A549 (cell line): ENCODE measurements around the gene TUBGCP6. TPM values are rescaled to one million over a fixed set of nuclear protein-coding genes. Genes with fewer than 3 reads are reported as not detected.
"Not testable (repeated sequence)": the region's sequence is repeated elsewhere in the genome, so short reads cannot be mapped to it uniquely, and the experiment has no call there.

Experiments
- ATAC-seq, 2 experiments: fragments of 200-7000 bp in 1 of 2; fragments of >200 bp in 1 of 2; cut with Nextera tagmentation in 1 of 2; cut with Tn5 transposase in 1 of 2; 3 replicates each; pipeline versions ENCODE4 v1.8.0 to v1.9.1; 2018 to 2020; ENCODE audit warnings: mild to moderate bottlenecking in 1 of 2, moderate library complexity in 1 of 2
- CTCF ChIA-PET: fragments of 300-600 bp; sonication (Branson Sonifier 250); formaldehyde crosslinking; extraction: SDS; loops from one replicate; lab custom pipeline; 2021; ENCODE audit warnings: antibody characterized with exemption, inconsistent platforms; lab: Yijun Ruan, JAX
- POLR2A ChIA-PET: fragments of 350-600 bp; formaldehyde crosslinking; extraction: SDS; loops from one replicate; lab custom pipeline; 2021; ENCODE audit warnings: antibody characterized with exemption, inconsistent platforms; lab: Yijun Ruan, JAX
- DNase-seq, 2 experiments: peaks; one replicate each; pipeline versions ENCODE4 v3.0.0 to v3.0.0-alpha.2; 2011 to 2016; ENCODE audit warnings: low read depth in 1 of 2, low spot score in 1 of 2
- FAIRE-seq: peaks from 2 replicates; lab custom pipeline; 2011; peaks lifted over from hg19 to GRCh38; lab: Jason Lieb, UNC
- H3K27ac ChIP-seq, 2 experiments: fragments of >200 bp; sonication (Bioruptor Twin); formaldehyde crosslinking; 3 replicates each; pipeline ENCODE4 v1.5.1; 2016 to 2017
- H3K4me1 ChIP-seq: fragments of >200 bp; sonication (Bioruptor Twin); formaldehyde crosslinking; 3 replicates; pipeline ENCODE4 v1.6.1; 2016
- H3K4me2 ChIP-seq: fragments of >200 bp; sonication (Bioruptor Twin); formaldehyde crosslinking; 3 replicates; pipeline ENCODE4 v1.6.1; 2016
- H3K4me3 ChIP-seq: fragments of >200 bp; sonication (Bioruptor Twin); formaldehyde crosslinking; 3 replicates; pipeline ENCODE4 v1.5.1; 2016
- H3K9me3 ChIP-seq: fragments of >200 bp; sonication (Bioruptor Twin); formaldehyde crosslinking; 3 replicates; pipeline ENCODE4 v1.6.1; 2016
- CBX8 ChIP-seq: fragments of 200-600 bp; sonication (generic); IDR thresholded peaks from 2 replicates; pipeline ENCODE4 v1.6.1; 2016
- CHD2 ChIP-seq: fragments of 150-350 bp; IDR thresholded peaks from 2 replicates; pipeline ENCODE4 v1.6.1; 2014; ENCODE audit warnings: low read length; ENCODE audit not compliant: partially characterized antibody
- CHD4 ChIP-seq: fragments of 200-600 bp; sonication (generic); IDR thresholded peaks from 2 replicates; pipeline ENCODE4 v1.6.1; 2016; ENCODE audit warnings: antibody characterized with exemption, mild to moderate bottlenecking, borderline replicate concordance
- CTCF ChIP-seq: fragments of >200 bp; sonication (Bioruptor Twin); formaldehyde crosslinking; IDR thresholded peaks from 3 replicates; pipeline ENCODE4 v1.5.1; 2016
- E2F6 ChIP-seq: IDR thresholded peaks from 2 replicates; pipeline ENCODE4 v1.6.1; 2012; ENCODE audit warnings: low read depth, borderline replicate concordance
- EHF ChIP-seq: fragments of 250-450 bp; sonication (Bioruptor Pico); IDR thresholded peaks from 2 replicates; pipeline ENCODE4 v1.5.0; 2020; ENCODE audit warnings: mild to moderate bottlenecking
- ESRRA ChIP-seq: fragments of 150-350 bp; IDR thresholded peaks from 2 replicates; pipeline ENCODE4 v1.6.1; 2014; ENCODE audit warnings: mild to moderate bottlenecking, low read length, borderline replicate concordance
- FOSB ChIP-seq: fragments of 250-450 bp; sonication (Bioruptor Pico); IDR thresholded peaks from 2 replicates; pipeline ENCODE4 v1.5.0; 2020; ENCODE audit warnings: mild to moderate bottlenecking, moderate library complexity
- GATA3 ChIP-seq: IDR thresholded peaks from 2 replicates; pipeline ENCODE4 v1.6.1; 2012; ENCODE audit warnings: borderline replicate concordance
- HES2 ChIP-seq: fragments of >200 bp; sonication (Bioruptor Twin); formaldehyde crosslinking; IDR thresholded peaks from 2 replicates; pipeline ENCODE4 v1.6.1; 2016
- HMGXB4 ChIP-seq: fragments of 250-450 bp; sonication (Bioruptor Pico); IDR thresholded peaks from 2 replicates; pipeline ENCODE4 v1.5.0; 2021; ENCODE audit warnings: mild to moderate bottlenecking, moderate library complexity, borderline replicate concordance
- HOXB13 ChIP-seq: fragments of 250-450 bp; sonication (Bioruptor Pico); IDR thresholded peaks from 2 replicates; pipeline ENCODE4 v1.5.0; 2020; ENCODE audit warnings: low read depth, mild to moderate bottlenecking, moderate library complexity
- MAX ChIP-seq: IDR thresholded peaks from 2 replicates; pipeline ENCODE4 v1.6.1; 2012
- MYC ChIP-seq: IDR thresholded peaks from 2 replicates; pipeline ENCODE4 v1.6.1; 2012; ENCODE audit warnings: mild to moderate bottlenecking, inconsistent platforms, low read length, improper control_type of control experiment, borderline replicate concordance
- POLR2AphosphoS2 ChIP-seq: conservative IDR thresholded peaks from 2 replicates; pipeline ENCODE4 v1.6.1; 2012; ENCODE audit warnings: low read length, improper control_type of control experiment, inconsistent platforms
- RAD21 ChIP-seq, 2 experiments: fragments of >200 bp in 1 of 2; sonication (Bioruptor Twin) in 1 of 2; formaldehyde crosslinking in 1 of 2; IDR thresholded peaks in 1 of 2; conservative IDR thresholded peaks in 1 of 2; 2 replicates in 1 of 2; 3 replicates in 1 of 2; pipeline ENCODE4 v1.6.1; 2012 to 2018; ENCODE audit warnings: inconsistent platforms in 1 of 2
- REST ChIP-seq: fragments of 200-600 bp; sonication (generic); IDR thresholded peaks from 2 replicates; pipeline ENCODE4 v1.6.1; 2016; ENCODE audit warnings: antibody characterized with exemption, mild to moderate bottlenecking, moderate library complexity
- RNF2 ChIP-seq: fragments of 200-600 bp; sonication (generic); IDR thresholded peaks from 2 replicates; pipeline ENCODE4 v1.6.1; 2016; ENCODE audit warnings: low read depth, mild to moderate bottlenecking, antibody characterized with exemption, moderate library complexity, borderline replicate concordance
- SMC3 ChIP-seq: fragments of >200 bp; sonication (Bioruptor Twin); formaldehyde crosslinking; IDR thresholded peaks from 3 replicates; pipeline ENCODE4 v1.6.1; 2018; ENCODE audit warnings: inconsistent platforms
- TFCP2L1 ChIP-seq: fragments of 250-450 bp; sonication (Bioruptor Pico); IDR thresholded peaks from 2 replicates; pipeline ENCODE4 v1.5.0; 2021; ENCODE audit warnings: mild to moderate bottlenecking
- USF2 ChIP-seq: fragments of 450-650 bp; IDR thresholded peaks from 2 replicates; pipeline ENCODE4 v1.6.1; 2014; ENCODE audit warnings: antibody characterized with exemption
- ZC3H11A ChIP-seq: fragments of 450-650 bp; IDR thresholded peaks from 2 replicates; pipeline ENCODE4 v1.6.1; 2014; ENCODE audit warnings: antibody characterized with exemption, mild to moderate bottlenecking
- WGBS: methylation state at CpG from one replicate; pipeline ENCODE4 v1.1.6; 2017; ENCODE audit errors: missing lambda C conversion rate; 5-methylcytosine and 5-hydroxymethylcytosine counted together
- polyA plus RNA-seq, 4 experiments: library from polyadenylated mRNA; depleted of rRNA in 3 of 4; stranded (reverse); fragments of >200 nt; fragmentation: RNase III in 1 of 4; extraction: RNeasy Plus Mini Kit Qiagen cat#74134 plus additional on column Dnase treatment in 1 of 4; gene quantifications; 2 replicates in 3 of 4; 3 replicates in 1 of 4; pipeline ENCODE4 v1.2.3, GENCODE V29; 2011 to 2017

TUBGCP6 gene
- polyA plus RNA-seq, 2 of the 4 experiments (the other 2 are of a cell fraction), result 6.5 to 14.2 TPM

- Histone ChIP-seq H3K4me1 (no peaks in the 10 kb centered on the region), H3K9me3 (peaks cover 10% of the 10 kb centered on the region; the same call in 2 of the 3 replicates), H3K4me3 (no peak overlapping the region), H3K27ac (no peak overlapping the region), H3K4me2 (no peak overlapping the region)
- no peak for FAIRE-seq
- ChIA-PET CTCF (interaction anchor here (0.9 to 4.6 kb wide), 6 partner anchors 18 to 58 kb away, joined by 3 to 32 read pairs (median 4); no protein-coding TSS in a partner anchor), POLR2A (no interaction called here)
- DNase-seq, result no peak
- no peak for ATAC-seq
- WGBS, result 95% methylated on average over 30 of the region's 45 CpGs
- TF ChIP-seq ZC3H11A (no peak), HMGXB4 (CRISPR knock-in tag) (no peak), USF2 (no peak), MAX (no peak), CHD2 (no peak), TFCP2L1 (CRISPR knock-in tag) (no peak), HES2 (no peak), CTCF (no peak), POLR2AphosphoS2 (no peak), RAD21 (conservative IDR thresholded peaks at IDR 0.05 in 1 of 2, IDR thresholded peaks at IDR 0.05 in 1 of 2) (no peak), MYC (no peak), FOSB (CRISPR knock-in tag) (no peak)
Observed at GRCh38 chr22:50205781-50206569, 38.8 kb downstream of the TUBGCP6 start.

GRCh38 chr22:50204998-50205397 is 39.8 kb downstream of the TUBGCP6 start:
- WGBS, result 95% methylated on average over 9 of the region's 9 CpGs
- CTCF ChIA-PET, result interaction anchor here (4.6 kb wide), 1 partner anchor 57 kb away, joined by 32 read pairs; no protein-coding TSS in a partner anchor
- ATAC-seq, H3K9me3 ChIP-seq, H3K4me1 ChIP-seq, H3K4me3 ChIP-seq, H3K4me2 ChIP-seq, FAIRE-seq, POLR2A ChIA-PET, DNase-seq, H3K27ac ChIP-seq: not testable (repeated sequence)

- H3K4me2 ChIP-seq, result no peak overlapping the region
- ATAC-seq, result no peak
- no peak for DNase-seq
- ChIA-PET POLR2A (no interaction called here), CTCF (interaction anchor here (1.2 to 4.6 kb wide), 2 partner anchors 10 to 57 kb away, joined by 3 to 32 read pairs; no protein-coding TSS in a partner anchor)
- H3K4me3 ChIP-seq, result no peak overlapping the region
- peaks cover 10% of the 10 kb centered on the region; the same call in 2 of the 3 replicates for H3K9me3 ChIP-seq
- no peak overlapping the region for H3K27ac ChIP-seq
- no peaks in the 10 kb centered on the region for H3K4me1 ChIP-seq
- 96% methylated on average over 7 of the region's 7 CpGs for WGBS
- no peak for FAIRE-seq
- TF ChIP-seq CHD4 (no peak), CBX8 (no peak), E2F6 (no peak), HOXB13 (CRISPR knock-in tag) (no peak), EHF (CRISPR knock-in tag) (no peak), HES2 (no peak), SMC3 (no peak), RNF2 (no peak), ESRRA (no peak), GATA3 (no peak), REST (no peak)
Observed at GRCh38 chr22:50204571-50204970, 40.3 kb downstream of the TUBGCP6 start.
